HG02610 (cell line): ENCODE results near the gene HS1BP3.

Experiments
- ATAC-seq: cut with Tn5 transposase; IDR thresholded peaks from one replicate; pipeline ENCODE4 v1.9.1; 2021; ENCODE audit warnings: mild to moderate bottlenecking, moderate library complexity; ENCODE audit not compliant: unreplicated experiment

HS1BP3 gene

DNA sequence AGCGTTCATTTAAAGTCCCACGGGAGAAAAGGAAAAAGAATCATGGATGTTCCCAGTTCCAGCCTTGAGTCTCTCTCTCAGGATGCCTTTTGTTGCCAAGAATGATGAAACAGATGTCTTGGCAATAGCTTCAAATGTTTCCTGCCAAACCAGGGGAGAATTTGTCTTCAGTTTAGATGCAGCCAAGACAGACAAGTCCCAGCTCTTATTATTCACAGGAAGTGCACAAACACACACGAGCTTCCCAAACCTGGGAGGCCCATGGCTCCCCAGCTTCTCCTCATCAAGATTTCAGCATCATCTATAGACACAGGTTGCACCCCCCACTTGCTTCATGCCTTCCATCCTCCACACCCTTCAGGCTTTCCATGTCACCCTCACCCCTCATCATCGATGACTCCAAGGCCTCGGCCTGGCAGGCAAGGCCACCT is 45.9 kb downstream of the HS1BP3 start:
- ATAC-seq, result no peak

DNA sequence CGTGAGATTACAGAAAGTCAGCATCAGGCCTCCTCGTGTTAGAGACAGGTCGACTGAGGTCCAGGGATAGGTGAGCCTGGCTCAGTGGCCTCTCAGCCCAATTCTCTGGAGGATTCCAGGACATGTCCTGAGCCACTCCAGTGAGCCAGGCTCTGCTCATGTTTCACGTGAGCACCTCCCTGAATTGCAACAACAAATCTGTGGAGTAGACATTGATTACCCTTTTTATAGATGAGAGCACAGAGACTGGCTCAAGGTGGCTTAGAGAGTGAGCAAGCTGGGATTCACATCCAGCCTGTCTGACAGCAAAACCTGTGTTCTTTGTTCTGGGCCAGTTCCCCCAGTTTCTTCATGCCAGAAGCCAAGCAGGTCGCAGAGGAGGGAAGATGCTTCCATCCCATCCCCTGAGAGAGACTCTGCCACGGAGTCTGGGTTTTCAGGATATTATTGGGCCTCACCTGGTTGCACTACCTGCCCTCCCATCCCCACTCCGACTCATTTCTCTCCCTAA is 46.4 kb downstream of the HS1BP3 start:
- ATAC-seq, result no peak

- ATAC-seq, result no peak
These were observed 47.1 kb downstream of the HS1BP3 start for GRCh38 chr2:20603791-20604190.

DNA sequence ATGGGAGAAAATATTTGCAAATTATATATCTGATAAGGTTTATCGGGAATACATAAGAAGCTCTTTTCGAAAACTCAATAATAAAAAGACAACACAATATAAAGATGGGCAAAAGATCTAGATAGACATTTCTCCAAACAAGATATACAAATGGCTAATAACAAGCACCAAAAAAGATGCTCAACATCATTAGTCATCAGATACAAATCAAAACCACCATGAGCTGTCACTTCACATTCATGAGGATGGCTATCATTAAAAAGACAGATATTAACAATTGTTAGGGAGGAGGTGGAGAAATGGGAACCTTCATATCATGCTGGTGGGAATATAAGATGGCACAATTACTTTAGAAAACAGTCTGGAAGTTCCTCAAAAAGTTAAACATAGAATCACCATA is 48.1 kb downstream of the HS1BP3 start:
- no peak for ATAC-seq

DNA sequence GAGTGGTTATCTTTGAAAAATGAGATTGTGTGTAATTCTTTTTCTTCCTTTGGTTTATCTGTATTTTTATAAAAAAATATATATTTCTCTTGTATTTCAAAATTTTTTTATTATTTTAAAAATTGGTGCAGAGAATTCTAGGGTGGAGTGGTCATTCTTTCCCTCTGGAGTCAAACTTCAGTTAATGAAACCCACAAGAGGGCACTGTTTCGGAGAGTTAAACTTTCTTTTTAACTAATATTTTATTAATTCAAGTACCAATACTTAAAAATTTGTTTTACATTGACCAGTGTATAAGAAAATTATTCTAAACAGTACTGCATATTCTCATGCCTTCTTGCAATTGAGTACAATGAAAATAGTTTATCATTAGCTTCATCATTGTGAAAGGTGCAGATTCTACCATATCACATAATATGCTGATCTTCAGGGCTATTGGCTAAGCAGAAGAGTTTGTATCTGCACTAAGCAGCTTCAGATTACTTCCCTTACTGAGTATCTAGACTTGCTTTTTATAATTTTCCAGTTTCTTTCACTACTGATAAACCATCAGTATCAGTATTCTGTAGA is 50.1 kb downstream of the HS1BP3 start:
- ATAC-seq, result no peak

- no peak for ATAC-seq
These were observed 50.9 kb downstream of the HS1BP3 start for GRCh38 chr2:20599861-20600461.

GRCh38 chr2:20599001-20599600 is 51.8 kb downstream of the HS1BP3 start:
- no peak for ATAC-seq

DNA sequence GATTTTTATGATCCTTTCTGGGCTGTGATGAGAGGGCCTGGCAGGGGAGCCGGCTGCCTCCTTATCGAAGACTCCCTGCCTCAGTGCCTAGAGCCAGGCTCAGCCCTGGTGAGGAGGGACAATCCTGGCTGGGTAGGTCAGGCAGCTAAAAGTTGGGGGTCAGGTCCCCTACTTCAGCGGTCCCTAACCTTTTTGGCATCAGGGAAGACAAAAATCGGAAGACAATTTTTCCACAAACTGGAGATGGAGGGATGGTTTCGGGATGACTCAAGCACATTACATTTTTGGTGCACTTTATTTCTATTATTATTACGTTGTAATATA is 53.1 kb downstream of the HS1BP3 start:
- ATAC-seq, result no peak

DNA sequence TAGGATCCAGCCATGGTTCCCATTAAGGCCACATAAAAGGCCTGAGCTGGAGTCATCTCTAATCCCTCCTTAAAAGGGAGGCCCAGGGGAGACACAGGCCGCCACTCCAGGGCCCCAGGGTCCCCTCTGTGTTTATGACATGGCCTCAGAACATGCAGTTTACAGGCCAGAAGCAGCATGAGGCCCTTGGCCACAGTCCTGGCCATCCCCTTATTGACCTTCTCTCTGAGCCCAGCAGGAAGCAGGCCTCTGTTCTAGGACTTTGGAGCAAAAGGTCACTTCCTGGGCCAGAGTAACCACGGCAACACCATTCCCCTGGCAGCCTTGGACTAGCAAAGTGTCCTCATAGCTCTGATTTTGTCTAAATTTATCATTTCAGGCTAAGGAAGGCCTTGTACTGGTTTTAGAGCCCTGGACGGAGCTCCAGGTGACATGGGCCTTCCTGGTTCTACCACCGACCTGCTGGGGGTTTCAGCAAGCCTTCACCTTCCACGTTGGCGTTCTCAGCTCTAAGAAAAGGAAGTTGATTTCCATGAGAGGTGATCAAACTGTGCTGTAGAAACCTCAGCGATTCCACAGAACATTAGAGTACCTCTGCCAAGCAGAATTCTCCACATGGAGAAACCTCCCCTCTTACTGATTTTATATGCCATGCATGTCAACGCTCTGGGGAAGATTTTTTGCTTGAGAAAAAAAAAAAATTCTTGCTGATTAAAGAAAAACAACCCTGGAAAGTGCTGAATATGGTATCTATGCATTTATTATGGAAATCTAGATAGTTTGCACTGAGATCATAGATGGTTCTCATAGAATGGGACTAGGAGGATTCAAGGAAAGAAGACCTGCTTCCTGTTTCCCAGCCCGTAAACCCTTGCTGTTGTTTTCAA is 53.7 kb downstream of the HS1BP3 start:
- ATAC-seq, result no peak

- no peak for ATAC-seq
These were observed 54.5 kb downstream of the HS1BP3 start for GRCh38 chr2:20596193-20596972.

GRCh38 chr2:20595439-20596192 is 55.3 kb downstream of the HS1BP3 start:
- peak; percentile 89 for ATAC-seq

DNA sequence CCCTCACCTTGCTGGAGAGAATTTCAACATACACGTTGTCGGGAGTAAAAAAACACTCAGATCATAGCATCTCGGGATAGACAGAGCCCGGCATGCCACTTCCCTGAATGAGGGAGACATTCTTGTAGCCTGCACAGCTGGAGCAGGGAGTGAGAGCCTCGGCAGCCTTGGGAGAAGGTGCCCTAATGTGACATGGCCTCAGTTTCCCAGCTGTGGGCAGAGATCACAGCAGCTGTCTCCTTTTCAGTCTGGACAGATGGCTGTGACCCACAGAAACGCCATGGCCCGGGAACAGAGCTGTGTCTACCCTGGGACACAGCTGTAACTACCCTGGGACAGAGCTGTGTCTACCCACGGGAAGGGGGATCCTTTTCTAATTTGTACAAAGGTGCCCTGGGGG is 55.9 kb downstream of the HS1BP3 start:
- ATAC-seq, result peak; percentile 0

GRCh38 chr2:20594048-20594750 is 56.7 kb downstream of the HS1BP3 start:
- no peak for ATAC-seq

GRCh38 chr2:20593072-20594034 is 57.5 kb downstream of the HS1BP3 start:
- ATAC-seq, result no peak

GRCh38 chr2:20592106-20593071 is 58.5 kb downstream of the HS1BP3 start:
- no peak for ATAC-seq

- ATAC-seq, result no peak
These were observed 60.0 kb downstream of the HS1BP3 start for GRCh38 chr2:20590704-20591515.
